ENCODE data around the gene MYO9B. TPM values are rescaled to one million over a fixed set of nuclear protein-coding genes. Genes with fewer than 3 reads are reported as not detected.

MYO9B gene
- total and polyA plus RNA-seq, 2 of the 13 experiments (the other 11 are each of a cell fraction or from before 2014, with no cell fraction given): 18.0 to 18.3 TPM

DNA sequence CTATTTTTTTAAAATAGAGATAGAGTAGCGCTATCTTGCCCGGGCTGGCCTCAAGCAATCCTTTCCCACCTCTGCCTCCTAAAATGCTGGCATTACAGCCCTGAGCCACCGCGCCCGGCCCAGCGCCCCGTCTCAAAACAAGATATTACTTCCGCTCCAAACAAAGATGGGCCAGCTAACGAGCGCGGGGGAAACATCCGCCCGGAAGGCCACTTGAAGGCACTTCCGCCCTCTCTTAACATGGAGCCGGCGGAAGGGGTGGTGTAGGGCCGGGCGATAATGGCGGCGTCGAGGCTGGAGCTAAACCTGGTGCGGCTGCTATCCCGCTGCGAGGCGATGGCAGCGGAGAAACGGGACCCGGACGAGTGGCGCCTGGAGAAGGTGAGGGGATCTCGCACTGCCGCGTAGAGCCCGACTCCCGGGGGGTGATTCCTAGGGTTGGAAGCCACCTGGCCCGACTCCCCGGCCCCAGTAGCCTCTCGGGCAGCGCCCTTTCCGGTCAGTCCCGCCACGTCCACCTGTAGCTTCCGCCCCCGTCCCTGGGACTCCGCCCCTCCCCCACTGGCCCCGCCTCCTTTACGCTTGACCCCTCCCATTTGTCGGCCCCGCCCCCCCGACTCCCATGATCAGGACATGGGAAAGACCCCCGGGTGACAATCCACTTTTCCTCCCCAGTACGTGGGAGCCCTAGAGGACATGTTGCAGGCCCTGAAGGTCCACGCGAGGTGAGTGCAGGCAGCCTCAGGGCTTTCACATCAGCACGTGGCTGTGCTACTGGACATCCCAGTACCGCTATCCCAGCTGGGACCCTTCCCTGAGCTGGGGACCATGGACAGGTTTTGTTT is 139.8 kb downstream of the MYO9B start, which contains the start of gene USE1 (continued):
- TF ChIP-seq, protein P1, sequence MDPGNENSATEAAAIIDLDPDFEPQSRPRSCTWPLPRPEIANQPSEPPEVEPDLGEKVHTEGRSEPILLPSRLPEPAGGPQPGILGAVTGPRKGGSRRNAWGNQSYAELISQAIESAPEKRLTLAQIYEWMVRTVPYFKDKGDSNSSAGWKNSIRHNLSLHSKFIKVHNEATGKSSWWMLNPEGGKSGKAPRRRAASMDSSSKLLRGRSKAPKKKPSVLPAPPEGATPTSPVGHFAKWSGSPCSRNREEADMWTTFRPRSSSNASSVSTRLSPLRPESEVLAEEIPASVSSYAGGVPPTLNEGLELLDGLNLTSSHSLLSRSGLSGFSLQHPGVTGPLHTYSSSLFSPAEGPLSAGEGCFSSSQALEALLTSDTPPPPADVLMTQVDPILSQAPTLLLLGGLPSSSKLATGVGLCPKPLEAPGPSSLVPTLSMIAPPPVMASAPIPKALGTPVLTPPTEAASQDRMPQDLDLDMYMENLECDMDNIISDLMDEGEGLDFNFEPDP (CRISPR knock-in tag; conservative IDR thresholded peaks at IDR 0.05): no peak
- TF ChIP-seq MYC (CRISPR knock-in tag; IDR thresholded peaks at IDR 0.05; ENCODE audit: borderline replicate concordance) (peak; percentile 92), ZNF20 (CRISPR knock-in tag; IDR thresholded peaks at IDR 0.05) (0 out of 2 replicates have a peak, but pooled peaks have one; percentile 72), ZNF496 (CRISPR knock-in tag; IDR thresholded peaks at IDR 0.05; ENCODE audit: insufficient replicate concordance) (no peak), ETV5 (CRISPR knock-in tag; IDR thresholded peaks at IDR 0.05; ENCODE audit: borderline replicate concordance) (peak; percentile 98)
- TF ChIP-seq, protein P2, sequence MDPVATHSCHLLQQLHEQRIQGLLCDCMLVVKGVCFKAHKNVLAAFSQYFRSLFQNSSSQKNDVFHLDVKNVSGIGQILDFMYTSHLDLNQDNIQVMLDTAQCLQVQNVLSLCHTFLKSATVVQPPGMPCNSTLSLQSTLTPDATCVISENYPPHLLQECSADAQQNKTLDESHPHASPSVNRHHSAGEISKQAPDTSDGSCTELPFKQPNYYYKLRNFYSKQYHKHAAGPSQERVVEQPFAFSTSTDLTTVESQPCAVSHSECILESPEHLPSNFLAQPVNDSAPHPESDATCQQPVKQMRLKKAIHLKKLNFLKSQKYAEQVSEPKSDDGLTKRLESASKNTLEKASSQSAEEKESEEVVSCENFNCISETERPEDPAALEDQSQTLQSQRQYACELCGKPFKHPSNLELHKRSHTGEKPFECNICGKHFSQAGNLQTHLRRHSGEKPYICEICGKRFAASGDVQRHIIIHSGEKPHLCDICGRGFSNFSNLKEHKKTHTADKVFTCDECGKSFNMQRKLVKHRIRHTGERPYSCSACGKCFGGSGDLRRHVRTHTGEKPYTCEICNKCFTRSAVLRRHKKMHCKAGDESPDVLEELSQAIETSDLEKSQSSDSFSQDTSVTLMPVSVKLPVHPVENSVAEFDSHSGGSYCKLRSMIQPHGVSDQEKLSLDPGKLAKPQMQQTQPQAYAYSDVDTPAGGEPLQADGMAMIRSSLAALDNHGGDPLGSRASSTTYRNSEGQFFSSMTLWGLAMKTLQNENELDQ (CRISPR knock-in tag; IDR thresholded peaks at IDR 0.05; ENCODE audit: borderline replicate concordance): peak; percentile 11; the same call in 1 of the 2 replicates
- TF ChIP-seq, protein P3, sequence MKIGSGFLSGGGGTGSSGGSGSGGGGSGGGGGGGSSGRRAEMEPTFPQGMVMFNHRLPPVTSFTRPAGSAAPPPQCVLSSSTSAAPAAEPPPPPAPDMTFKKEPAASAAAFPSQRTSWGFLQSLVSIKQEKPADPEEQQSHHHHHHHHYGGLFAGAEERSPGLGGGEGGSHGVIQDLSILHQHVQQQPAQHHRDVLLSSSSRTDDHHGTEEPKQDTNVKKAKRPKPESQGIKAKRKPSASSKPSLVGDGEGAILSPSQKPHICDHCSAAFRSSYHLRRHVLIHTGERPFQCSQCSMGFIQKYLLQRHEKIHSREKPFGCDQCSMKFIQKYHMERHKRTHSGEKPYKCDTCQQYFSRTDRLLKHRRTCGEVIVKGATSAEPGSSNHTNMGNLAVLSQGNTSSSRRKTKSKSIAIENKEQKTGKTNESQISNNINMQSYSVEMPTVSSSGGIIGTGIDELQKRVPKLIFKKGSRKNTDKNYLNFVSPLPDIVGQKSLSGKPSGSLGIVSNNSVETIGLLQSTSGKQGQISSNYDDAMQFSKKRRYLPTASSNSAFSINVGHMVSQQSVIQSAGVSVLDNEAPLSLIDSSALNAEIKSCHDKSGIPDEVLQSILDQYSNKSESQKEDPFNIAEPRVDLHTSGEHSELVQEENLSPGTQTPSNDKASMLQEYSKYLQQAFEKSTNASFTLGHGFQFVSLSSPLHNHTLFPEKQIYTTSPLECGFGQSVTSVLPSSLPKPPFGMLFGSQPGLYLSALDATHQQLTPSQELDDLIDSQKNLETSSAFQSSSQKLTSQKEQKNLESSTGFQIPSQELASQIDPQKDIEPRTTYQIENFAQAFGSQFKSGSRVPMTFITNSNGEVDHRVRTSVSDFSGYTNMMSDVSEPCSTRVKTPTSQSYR (CRISPR knock-in tag; IDR thresholded peaks at IDR 0.05; ENCODE audit: borderline replicate concordance): peak; percentile 83
- TF ChIP-seq, protein P4, sequence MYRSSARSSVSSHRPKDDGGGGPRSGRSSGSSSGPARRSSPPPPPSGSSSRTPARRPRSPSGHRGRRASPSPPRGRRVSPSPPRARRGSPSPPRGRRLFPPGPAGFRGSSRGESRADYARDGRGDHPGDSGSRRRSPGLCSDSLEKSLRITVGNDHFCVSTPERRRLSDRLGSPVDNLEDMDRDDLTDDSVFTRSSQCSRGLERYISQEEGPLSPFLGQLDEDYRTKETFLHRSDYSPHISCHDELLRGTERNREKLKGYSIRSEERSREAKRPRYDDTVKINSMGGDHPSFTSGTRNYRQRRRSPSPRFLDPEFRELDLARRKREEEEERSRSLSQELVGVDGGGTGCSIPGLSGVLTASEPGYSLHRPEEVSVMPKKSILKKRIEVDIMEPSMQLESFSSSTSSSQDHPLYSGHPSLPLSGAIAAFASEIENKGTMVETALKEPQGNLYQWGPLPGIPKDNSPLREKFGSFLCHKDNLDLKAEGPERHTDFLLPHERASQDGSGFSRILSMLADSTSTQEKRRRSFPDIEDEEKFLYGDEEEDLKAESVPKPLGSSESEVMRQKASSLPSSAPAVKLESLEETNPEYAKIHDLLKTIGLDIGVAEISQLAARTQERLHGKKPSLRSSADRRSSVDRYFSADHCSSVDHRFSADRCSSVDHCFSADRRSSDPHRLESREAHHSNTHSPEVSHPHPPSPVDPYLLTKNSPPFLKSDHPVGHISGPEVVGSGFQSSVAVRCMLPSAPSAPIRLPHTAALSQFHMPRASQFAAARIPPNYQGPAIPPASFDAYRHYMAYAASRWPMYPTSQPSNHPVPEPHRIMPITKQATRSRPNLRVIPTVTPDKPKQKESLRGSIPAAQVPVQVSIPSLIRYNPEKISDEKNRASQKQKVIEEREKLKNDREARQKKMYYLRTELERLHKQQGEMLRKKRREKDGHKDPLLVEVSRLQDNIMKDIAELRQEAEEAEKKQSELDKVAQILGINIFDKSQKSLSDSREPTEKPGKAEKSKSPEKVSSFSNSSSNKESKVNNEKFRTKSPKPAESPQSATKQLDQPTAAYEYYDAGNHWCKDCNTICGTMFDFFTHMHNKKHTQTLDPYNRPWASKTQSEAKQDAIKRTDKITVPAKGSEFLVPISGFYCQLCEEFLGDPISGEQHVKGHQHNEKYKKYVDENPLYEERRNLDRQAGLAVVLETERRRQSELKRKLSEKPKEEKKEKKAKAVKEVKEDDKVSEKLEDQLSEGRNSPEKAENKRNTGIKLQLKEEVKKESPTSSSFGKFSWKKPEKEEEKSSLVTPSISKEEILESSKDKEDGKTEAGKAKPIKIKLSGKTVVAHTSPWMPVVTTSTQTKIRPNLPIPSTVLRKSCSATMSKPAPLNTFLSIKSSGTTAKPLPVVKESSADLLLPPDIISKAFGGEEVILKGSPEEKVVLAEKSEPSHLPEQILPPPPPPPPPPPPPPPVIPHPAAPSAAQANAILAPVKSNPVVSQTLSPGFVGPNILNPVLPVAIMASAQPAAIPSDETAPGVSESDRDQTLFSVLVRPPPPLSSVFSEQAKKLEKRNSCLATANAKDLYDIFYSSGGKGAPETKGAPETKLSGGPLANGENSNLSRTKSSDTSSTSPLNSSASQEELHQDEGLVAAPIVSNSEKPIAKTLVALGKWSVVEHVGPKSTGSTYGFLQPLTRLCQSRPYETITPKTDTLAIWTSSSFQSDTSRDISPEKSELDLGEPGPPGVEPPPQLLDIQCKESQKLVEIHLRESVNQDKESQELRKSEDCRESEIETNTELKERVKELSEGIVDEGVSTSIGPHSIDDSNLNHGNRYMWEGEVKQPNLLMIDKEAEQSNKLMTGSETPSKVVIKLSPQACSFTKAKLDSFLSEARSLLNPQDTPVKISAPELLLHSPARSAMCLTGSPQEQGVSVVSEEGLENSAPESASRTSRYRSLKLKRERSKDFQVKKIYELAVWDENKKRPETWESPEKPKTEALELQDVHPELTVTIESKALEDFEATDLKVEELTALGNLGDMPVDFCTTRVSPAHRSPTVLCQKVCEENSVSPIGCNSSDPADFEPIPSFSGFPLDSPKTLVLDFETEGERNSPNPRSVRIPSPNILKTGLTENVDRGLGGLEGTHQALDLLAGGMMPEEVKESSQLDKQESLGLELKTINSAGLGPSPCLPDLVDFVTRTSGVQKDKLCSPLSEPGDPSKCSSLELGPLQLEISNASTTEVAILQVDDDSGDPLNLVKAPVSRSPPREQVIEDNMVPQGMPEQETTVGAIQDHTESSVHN (CRISPR knock-in tag; IDR thresholded peaks at IDR 0.05): no peak
